Measurements from ENCODE around the gene WASL. TPM values are rescaled to one million over a fixed set of nuclear protein-coding genes. Genes with fewer than 3 reads are reported as not detected.
"Not testable (repeated sequence)": the region's sequence is repeated elsewhere in the genome, so short reads cannot be mapped to it uniquely, and the experiment has no call there.

WASL gene
- total RNA-seq, 1 donor, result 22.5 TPM

DNA sequence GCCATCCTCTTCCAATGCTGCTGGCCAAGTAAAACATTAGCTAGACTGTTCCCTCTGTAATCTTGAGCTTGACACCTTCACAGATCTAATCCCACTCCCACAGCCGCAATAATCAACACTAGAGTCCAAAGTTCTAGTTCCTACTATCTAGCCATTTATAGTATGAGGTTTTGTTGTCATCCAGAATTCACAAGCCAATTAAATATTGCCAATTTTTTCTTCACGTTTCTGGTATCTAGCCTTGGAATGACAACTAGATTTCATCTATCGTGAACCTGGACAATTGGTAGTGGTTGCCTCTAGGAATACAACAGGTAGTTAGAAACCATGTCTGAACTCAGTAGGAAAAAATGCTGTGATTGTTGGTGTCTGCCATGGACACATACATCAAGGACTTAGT lies 10.4 kb downstream of the WASL start:
- no peak overlapping the region for H3K4me3 ChIP-seq (ENCODE audit: low read depth, low read length)
- TF ChIP-seq, protein P1, sequence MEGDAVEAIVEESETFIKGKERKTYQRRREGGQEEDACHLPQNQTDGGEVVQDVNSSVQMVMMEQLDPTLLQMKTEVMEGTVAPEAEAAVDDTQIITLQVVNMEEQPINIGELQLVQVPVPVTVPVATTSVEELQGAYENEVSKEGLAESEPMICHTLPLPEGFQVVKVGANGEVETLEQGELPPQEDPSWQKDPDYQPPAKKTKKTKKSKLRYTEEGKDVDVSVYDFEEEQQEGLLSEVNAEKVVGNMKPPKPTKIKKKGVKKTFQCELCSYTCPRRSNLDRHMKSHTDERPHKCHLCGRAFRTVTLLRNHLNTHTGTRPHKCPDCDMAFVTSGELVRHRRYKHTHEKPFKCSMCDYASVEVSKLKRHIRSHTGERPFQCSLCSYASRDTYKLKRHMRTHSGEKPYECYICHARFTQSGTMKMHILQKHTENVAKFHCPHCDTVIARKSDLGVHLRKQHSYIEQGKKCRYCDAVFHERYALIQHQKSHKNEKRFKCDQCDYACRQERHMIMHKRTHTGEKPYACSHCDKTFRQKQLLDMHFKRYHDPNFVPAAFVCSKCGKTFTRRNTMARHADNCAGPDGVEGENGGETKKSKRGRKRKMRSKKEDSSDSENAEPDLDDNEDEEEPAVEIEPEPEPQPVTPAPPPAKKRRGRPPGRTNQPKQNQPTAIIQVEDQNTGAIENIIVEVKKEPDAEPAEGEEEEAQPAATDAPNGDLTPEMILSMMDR (IDR thresholded peaks at IDR 0.05; ENCODE audit: insufficient read depth, low read depth, low read length), result no peak
- no peak for DNase-seq (ENCODE audit: low read depth)

DNA sequence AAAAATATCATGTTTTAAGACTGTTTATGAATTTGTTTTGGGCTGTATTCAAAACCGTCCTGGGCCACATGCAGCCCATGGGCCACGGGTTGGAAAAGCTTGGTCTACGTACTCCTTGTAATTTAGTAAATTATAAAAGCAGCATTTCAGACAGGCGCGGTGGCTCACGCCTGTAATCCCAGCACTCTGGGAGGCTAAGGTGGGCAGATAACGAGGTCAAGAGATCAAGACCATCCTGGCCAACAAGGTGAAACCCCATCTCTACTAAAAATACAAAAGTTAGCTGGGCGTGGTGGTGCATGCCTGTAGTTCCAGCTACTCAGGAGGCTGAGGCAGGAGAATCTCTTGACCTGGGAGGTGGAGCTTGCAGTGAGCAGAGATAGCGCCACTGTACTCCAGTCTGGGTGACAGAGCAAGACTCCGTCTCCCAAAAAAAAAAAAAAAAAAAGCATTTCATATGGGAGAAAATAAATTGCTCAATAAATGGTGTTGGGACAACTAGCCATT lies 11.6 kb downstream of the WASL start:
- H3K4me3 ChIP-seq (ENCODE audit: low read depth, low read length); DNase-seq (ENCODE audit: low read depth): not testable (repeated sequence)

DNA sequence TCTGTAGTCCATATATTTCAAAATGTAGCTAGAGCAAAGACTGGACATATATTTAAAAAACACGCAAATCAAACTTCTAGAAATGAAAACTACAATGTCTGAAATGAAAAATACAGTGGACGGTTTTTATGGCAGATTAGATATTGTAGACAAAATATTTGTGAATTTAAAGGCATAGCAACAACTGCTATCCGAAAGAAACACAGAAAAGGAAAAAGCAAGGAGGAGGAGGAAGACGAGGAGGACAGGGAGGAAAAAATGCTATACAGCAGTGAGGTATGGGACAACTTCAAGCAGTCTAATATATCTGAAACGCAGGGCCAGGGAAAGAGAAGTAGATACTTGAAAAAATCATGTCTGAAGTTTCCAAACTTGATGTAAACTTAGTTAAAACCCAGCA lies 13.3 kb downstream of the WASL start:
- TF ChIP-seq, protein P1 (IDR thresholded peaks at IDR 0.05; ENCODE audit: insufficient read depth, low read depth, low read length), result no peak
- no peak for DNase-seq (ENCODE audit: low read depth)
- no peak overlapping the region for H3K4me3 ChIP-seq (ENCODE audit: low read depth, low read length)

DNA sequence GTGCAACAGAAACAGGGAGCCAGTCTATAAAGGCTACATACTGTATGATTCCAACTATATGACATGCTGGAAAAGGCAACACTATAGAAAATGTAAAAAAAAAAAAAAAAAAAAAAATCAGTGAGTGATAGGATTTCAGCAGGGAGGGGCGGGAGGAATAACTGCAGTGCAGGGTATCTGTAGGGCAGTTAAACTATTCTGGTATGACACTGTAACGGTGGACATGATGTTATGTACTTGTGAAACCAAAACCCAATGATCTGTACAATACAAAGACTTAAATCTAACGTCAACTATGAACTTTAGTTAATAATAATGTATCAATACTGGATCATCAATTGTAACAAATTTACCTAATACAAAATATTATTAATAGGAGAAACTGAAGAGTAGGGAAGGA lies 14.3 kb downstream of the WASL start:
- no peak overlapping the region for H3K4me3 ChIP-seq (ENCODE audit: low read depth, low read length)
- TF ChIP-seq, protein P1 (IDR thresholded peaks at IDR 0.05; ENCODE audit: insufficient read depth, low read depth, low read length), result no peak
- no peak for DNase-seq (ENCODE audit: low read depth)

DNA sequence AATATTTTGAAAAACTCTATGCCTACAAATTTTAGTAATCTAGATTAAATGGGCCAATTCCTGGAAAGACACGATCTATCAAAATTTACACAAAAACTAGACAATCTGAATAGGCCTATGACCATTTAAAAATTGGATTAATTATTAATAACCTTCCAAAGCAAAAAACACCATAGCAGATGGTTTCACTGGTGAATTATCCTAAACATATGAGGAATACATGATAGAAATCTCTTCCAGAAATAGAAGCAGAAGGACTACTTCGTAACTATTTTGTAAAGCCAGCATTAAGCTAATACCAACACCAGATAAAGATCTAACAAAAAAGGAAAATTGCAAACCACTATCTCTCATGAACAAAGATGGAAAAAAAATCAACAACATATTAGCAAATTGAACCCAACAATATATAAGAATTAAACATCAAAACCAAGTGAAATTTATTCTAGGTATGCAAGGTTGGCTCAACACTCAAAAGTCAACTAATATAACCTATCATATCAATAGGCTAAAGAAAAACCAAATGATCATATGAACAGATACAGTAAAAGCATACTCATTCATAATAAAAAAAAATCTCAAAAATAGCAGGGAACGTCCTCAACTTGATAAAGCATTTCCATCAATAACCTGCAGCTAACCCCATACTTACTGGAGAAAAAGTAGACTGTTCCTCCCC lies 16.3 kb downstream of the WASL start:
- TF ChIP-seq, protein P1 (IDR thresholded peaks at IDR 0.05; ENCODE audit: insufficient read depth, low read depth, low read length), result no peak
- DNase-seq (ENCODE audit: low read depth), result no peak
- no peak overlapping the region for H3K4me3 ChIP-seq (ENCODE audit: low read depth, low read length)

DNA sequence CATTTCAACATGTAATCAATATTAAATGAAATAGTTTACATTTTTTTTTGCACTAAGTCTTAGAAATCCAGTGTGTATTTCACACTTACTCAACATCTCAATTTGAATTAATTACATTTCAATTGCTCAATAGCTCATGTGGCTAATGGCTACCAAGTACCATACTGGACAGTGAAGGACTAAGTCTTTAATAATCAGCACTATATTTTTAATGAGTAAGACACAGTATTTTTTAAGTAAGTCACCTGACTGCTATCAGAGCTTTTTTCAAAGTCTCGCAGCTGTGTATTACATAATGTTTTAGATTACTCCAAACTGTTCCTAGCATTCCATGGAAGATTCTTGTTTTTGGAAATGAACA lies 19.6 kb downstream of the WASL start:
- TF ChIP-seq, protein P1 (IDR thresholded peaks at IDR 0.05; ENCODE audit: insufficient read depth, low read depth, low read length), result no peak
- no peak overlapping the region for H3K4me3 ChIP-seq (ENCODE audit: low read depth, low read length)
- no peak for DNase-seq (ENCODE audit: low read depth)

DNA sequence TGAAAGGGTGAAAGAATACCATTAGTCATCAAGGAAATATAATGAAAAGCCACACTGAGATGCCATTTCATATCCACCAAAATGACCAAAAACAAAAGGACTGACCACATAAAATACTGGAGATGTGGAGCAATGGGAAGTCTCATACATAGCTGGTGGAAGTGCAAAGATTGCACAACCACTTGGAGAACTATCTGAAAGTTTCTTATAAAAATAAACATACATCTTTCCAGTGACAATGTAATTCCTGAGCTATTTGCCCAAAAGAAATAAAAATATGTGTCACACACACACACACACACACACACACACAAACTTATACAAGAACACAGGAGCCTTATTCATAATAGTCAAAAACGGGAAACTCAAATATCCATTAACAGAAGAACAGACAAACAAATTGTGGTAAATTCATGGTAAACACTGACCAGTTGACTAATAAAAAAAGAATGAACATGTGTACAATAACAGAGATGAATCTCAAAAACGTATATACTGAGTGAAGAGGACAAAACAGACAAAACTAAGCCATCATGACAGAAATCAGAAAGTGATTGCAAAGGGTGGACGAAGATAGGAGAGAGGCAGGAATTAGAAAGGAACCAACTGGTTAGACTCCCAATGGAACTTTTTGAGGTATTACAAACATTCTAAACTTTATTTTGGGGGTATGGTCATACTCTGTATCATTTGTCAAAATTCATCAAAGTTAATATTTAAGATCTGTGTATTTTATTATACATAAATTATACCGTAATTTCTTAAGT lies 21.5 kb downstream of the WASL start:
- DNase-seq (ENCODE audit: low read depth), result peak; percentile 90
- TF ChIP-seq, protein P1 (IDR thresholded peaks at IDR 0.05; ENCODE audit: insufficient read depth, low read depth, low read length), result no peak
- H3K4me3 ChIP-seq (ENCODE audit: low read depth, low read length), result peak overlapping the region; percentile 16

All from fibroblast of villous mesenchyme (primary cell).